ENCODE data around the gene WSB1.
"Not testable (repeated sequence)": the region's sequence is repeated elsewhere in the genome, so short reads cannot be mapped to it uniquely, and the experiment has no call there.

Gene WSB1

GRCh38 chr17:27247958-27248342 is 46.0 kb upstream of the WSB1 start:
- no peak for DNase-seq
- Histone ChIP-seq H3K4me1 (ENCODE audit: control extremely low read depth in 1 of 4, control insufficient read depth in 4 of 4, insufficient read depth in 4 of 4, low read length in 3 of 4) (peaks cover 2 to 26% (median 17%) of the 10 kb centered on the region in 4 experiments), H3K27ac (ENCODE audit: insufficient read depth in 1 of 2, low read depth in 1 of 2, low read length in 2 of 2, poor library complexity in 1 of 2, severe bottlenecking in 2 of 2) (no peak overlapping the region), H3K36me3 (ENCODE audit: control insufficient read depth in 4 of 4, insufficient read depth in 4 of 4, low read length in 3 of 4) (no peaks in the 10 kb centered on the region), H3K27me3 (replicated peaks in 2 of 5; ENCODE audit: control insufficient read depth in 4 of 5, insufficient read depth in 5 of 5, low read length in 4 of 5) (no peaks in the 10 kb centered on the region), H3K4me3 (ENCODE audit: control insufficient read depth in 1 of 7, extremely low read depth in 1 of 7, insufficient read depth in 4 of 7, low read depth in 2 of 7, low read length in 6 of 7) (no peak overlapping the region), H3K9me3 (ENCODE audit: control extremely low read depth in 1 of 5, control insufficient read depth in 4 of 5, insufficient read depth in 2 of 5, low read depth in 1 of 5, low read length in 4 of 5) (no peaks in the 10 kb centered on the region)
- POLR2A ChIA-PET: no interaction called here
- CTCF ChIA-PET: no interaction called here
- 80% methylated on average over 1 of the region's 3 CpGs for WGBS (ENCODE audit: insufficient coverage)

- H3K4me3 ChIP-seq (ENCODE audit: control insufficient read depth in 1 of 7, extremely low read depth in 1 of 7, insufficient read depth in 4 of 7, low read depth in 2 of 7, low read length in 6 of 7); H3K36me3 ChIP-seq (ENCODE audit: control insufficient read depth in 4 of 4, insufficient read depth in 4 of 4, low read length in 3 of 4); H3K27ac ChIP-seq (ENCODE audit: insufficient read depth in 1 of 2, low read depth in 1 of 2, low read length in 2 of 2, poor library complexity in 1 of 2, severe bottlenecking in 2 of 2); DNase-seq; H3K9me3 ChIP-seq (ENCODE audit: control extremely low read depth in 1 of 5, control insufficient read depth in 4 of 5, insufficient read depth in 2 of 5, low read depth in 1 of 5, low read length in 4 of 5); POLR2A ChIA-PET; H3K27me3 ChIP-seq (replicated peaks in 2 of 5; ENCODE audit: control insufficient read depth in 4 of 5, insufficient read depth in 5 of 5, low read length in 4 of 5); H3K4me1 ChIP-seq (ENCODE audit: control extremely low read depth in 1 of 4, control insufficient read depth in 4 of 4, insufficient read depth in 4 of 4, low read length in 3 of 4): not testable (repeated sequence)
- CTCF ChIA-PET: interaction anchor here (1.1 to 2.1 kb wide), 2 partner anchors 11 to 400 kb away, joined by 3 to 5 read pairs; no protein-coding TSS in a partner anchor
- WGBS (ENCODE audit: insufficient coverage): no CpG with 5 or more reads among the region's 1 CpG
Measured at GRCh38 chr17:27250791-27251190, 43.1 kb upstream of the WSB1 start.

GRCh38 chr17:27254802-27255201 is 39.1 kb upstream of the WSB1 start:
- 100% methylated on average over 1 of the region's 4 CpGs for WGBS (ENCODE audit: insufficient coverage)
- H3K4me3 ChIP-seq (ENCODE audit: control insufficient read depth in 1 of 7, extremely low read depth in 1 of 7, insufficient read depth in 4 of 7, low read depth in 2 of 7, low read length in 6 of 7); POLR2A ChIA-PET; H3K27me3 ChIP-seq (replicated peaks in 2 of 5; ENCODE audit: control insufficient read depth in 4 of 5, insufficient read depth in 5 of 5, low read length in 4 of 5); H3K9me3 ChIP-seq (ENCODE audit: control extremely low read depth in 1 of 5, control insufficient read depth in 4 of 5, insufficient read depth in 2 of 5, low read depth in 1 of 5, low read length in 4 of 5); CTCF ChIA-PET; H3K36me3 ChIP-seq (ENCODE audit: control insufficient read depth in 4 of 4, insufficient read depth in 4 of 4, low read length in 3 of 4); DNase-seq; H3K4me1 ChIP-seq (ENCODE audit: control extremely low read depth in 1 of 4, control insufficient read depth in 4 of 4, insufficient read depth in 4 of 4, low read length in 3 of 4); H3K27ac ChIP-seq (ENCODE audit: insufficient read depth in 1 of 2, low read depth in 1 of 2, low read length in 2 of 2, poor library complexity in 1 of 2, severe bottlenecking in 2 of 2): not testable (repeated sequence)

- POLR2A ChIA-PET: no interaction called here
- H3K27me3 ChIP-seq (replicated peaks in 2 of 5; ENCODE audit: control insufficient read depth in 4 of 5, insufficient read depth in 5 of 5, low read length in 4 of 5): no peaks in the 10 kb centered on the region
- CTCF ChIA-PET: interaction anchor here (1.0 kb wide), 1 partner anchor 20 kb away, joined by 4 read pairs; no protein-coding TSS in a partner anchor
- no peak overlapping the region for H3K4me3 ChIP-seq (ENCODE audit: control insufficient read depth in 1 of 7, extremely low read depth in 1 of 7, insufficient read depth in 4 of 7, low read depth in 2 of 7, low read length in 6 of 7)
- H3K4me1 ChIP-seq (ENCODE audit: control extremely low read depth in 1 of 4, control insufficient read depth in 4 of 4, insufficient read depth in 4 of 4, low read length in 3 of 4): no peaks in the 10 kb centered on the region
- no peak overlapping the region for H3K27ac ChIP-seq (ENCODE audit: insufficient read depth in 1 of 2, low read depth in 1 of 2, low read length in 2 of 2, poor library complexity in 1 of 2, severe bottlenecking in 2 of 2)
- no peak for DNase-seq
- WGBS (ENCODE audit: insufficient coverage): 96% methylated on average over 5 of the region's 5 CpGs
- no peaks in the 10 kb centered on the region for H3K36me3 ChIP-seq (ENCODE audit: control insufficient read depth in 4 of 4, insufficient read depth in 4 of 4, low read length in 3 of 4)
- H3K9me3 ChIP-seq (ENCODE audit: control extremely low read depth in 1 of 5, control insufficient read depth in 4 of 5, insufficient read depth in 2 of 5, low read depth in 1 of 5, low read length in 4 of 5): no peaks in the 10 kb centered on the region
Measured at GRCh38 chr17:27256225-27257030, 37.5 kb upstream of the WSB1 start.

DNA sequence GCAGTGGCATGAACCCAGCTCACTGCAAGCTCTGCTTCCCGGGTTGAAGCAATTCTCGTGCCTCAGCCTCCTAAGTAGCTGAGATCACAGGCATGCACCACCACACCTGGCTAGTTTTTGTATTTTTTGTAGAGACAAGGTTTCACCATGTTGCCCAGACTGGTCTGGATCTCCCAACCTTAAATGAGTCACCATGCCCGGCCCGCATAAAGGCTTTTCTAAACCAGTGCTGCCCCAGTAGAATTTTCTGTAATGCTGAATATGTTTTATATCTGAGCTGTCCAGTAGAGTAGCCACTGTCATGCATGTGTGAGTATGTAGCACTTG is 36.9 kb upstream of the WSB1 start:
- H3K9me3 ChIP-seq (ENCODE audit: control extremely low read depth in 1 of 5, control insufficient read depth in 4 of 5, insufficient read depth in 2 of 5, low read depth in 1 of 5, low read length in 4 of 5): no peaks in the 10 kb centered on the region
- DNase-seq: no peak
- ChIA-PET CTCF (no interaction called here), POLR2A (no interaction called here)
- H3K4me3 ChIP-seq (ENCODE audit: control insufficient read depth in 1 of 7, extremely low read depth in 1 of 7, insufficient read depth in 4 of 7, low read depth in 2 of 7, low read length in 6 of 7): no peak overlapping the region
- H3K27me3 ChIP-seq (replicated peaks in 2 of 5; ENCODE audit: control insufficient read depth in 4 of 5, insufficient read depth in 5 of 5, low read length in 4 of 5): no peaks in the 10 kb centered on the region
- no peaks in the 10 kb centered on the region for H3K36me3 ChIP-seq (ENCODE audit: control insufficient read depth in 4 of 4, insufficient read depth in 4 of 4, low read length in 3 of 4)
- WGBS (ENCODE audit: insufficient coverage): 94% methylated on average over 4 of the region's 4 CpGs
- no peaks in the 10 kb centered on the region for H3K4me1 ChIP-seq (ENCODE audit: control extremely low read depth in 1 of 4, control insufficient read depth in 4 of 4, insufficient read depth in 4 of 4, low read length in 3 of 4)
- H3K27ac ChIP-seq (ENCODE audit: insufficient read depth in 1 of 2, low read depth in 1 of 2, low read length in 2 of 2, poor library complexity in 1 of 2, severe bottlenecking in 2 of 2): no peak overlapping the region

DNA sequence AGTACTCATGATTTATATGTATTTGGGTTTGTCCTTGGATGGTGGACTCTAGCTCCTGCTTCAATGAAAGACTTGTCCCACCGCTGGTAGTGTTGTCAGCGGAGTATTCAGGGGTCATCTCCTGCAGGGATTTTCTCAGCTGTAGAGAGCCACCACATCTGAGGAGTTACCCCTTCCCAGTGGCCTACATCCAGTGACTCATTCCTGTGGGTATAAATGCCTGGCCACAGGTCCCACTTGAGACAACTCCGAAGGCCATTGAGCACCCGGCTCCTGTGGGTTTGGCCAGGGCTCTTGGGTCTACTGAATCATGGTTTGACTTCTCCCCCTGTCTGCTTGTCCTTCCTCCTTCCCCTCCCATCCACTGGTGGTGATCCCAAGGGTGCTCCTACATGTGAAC is 34.6 kb upstream of the WSB1 start:
- ChIA-PET POLR2A (interaction anchor here (1.0 kb wide), 1 partner anchor 12 kb away, joined by 3 read pairs; no protein-coding TSS in a partner anchor), CTCF (interaction anchor here (1.2 to 2.0 kb wide), 3 partner anchors 9 to 70 kb away, joined by 3 to 5 read pairs (median 3); no protein-coding TSS in a partner anchor)
- Histone ChIP-seq H3K4me3 (ENCODE audit: control insufficient read depth in 1 of 7, extremely low read depth in 1 of 7, insufficient read depth in 4 of 7, low read depth in 2 of 7, low read length in 6 of 7) (no peak overlapping the region), H3K9me3 (ENCODE audit: control extremely low read depth in 1 of 5, control insufficient read depth in 4 of 5, insufficient read depth in 2 of 5, low read depth in 1 of 5, low read length in 4 of 5) (no peaks in the 10 kb centered on the region), H3K27me3 (replicated peaks in 2 of 5; ENCODE audit: control insufficient read depth in 4 of 5, insufficient read depth in 5 of 5, low read length in 4 of 5) (no peaks in the 10 kb centered on the region), H3K4me1 (ENCODE audit: control extremely low read depth in 1 of 4, control insufficient read depth in 4 of 4, insufficient read depth in 4 of 4, low read length in 3 of 4) (no peaks in the 10 kb centered on the region), H3K36me3 (ENCODE audit: control insufficient read depth in 4 of 4, insufficient read depth in 4 of 4, low read length in 3 of 4) (no peaks in the 10 kb centered on the region), H3K27ac (ENCODE audit: insufficient read depth in 1 of 2, low read depth in 1 of 2, low read length in 2 of 2, poor library complexity in 1 of 2, severe bottlenecking in 2 of 2) (no peak overlapping the region)
- DNase-seq: no peak
- 98% methylated on average over 4 of the region's 4 CpGs for WGBS (ENCODE audit: insufficient coverage)

DNA sequence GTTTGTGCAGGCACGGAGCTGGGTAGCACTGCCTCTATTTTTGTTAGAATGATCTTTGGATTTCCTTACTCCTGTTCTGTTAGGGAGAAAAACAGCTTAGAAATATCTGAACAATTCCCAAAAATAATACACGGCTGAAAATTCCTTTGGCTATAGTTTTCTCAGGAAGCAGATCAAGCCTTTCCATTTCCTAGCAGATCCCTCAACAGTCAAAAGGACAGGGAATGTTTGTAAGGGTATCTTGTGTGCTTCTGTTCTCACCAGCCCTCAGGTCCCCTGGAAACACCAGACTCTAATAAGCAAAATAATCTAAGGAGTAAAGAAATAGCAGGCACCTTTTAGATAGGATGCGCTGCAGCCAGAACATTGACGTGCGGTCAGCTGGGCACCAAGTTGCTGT is 30.5 kb upstream of the WSB1 start:
- Histone ChIP-seq H3K36me3 (ENCODE audit: control insufficient read depth in 4 of 4, insufficient read depth in 4 of 4, low read length in 3 of 4) (no peaks in the 10 kb centered on the region), H3K9me3 (ENCODE audit: control extremely low read depth in 1 of 5, control insufficient read depth in 4 of 5, insufficient read depth in 2 of 5, low read depth in 1 of 5, low read length in 4 of 5) (no peaks in the 10 kb centered on the region), H3K27me3 (replicated peaks in 2 of 5; ENCODE audit: control insufficient read depth in 4 of 5, insufficient read depth in 5 of 5, low read length in 4 of 5) (no peaks in the 10 kb centered on the region), H3K4me1 (ENCODE audit: control extremely low read depth in 1 of 4, control insufficient read depth in 4 of 4, insufficient read depth in 4 of 4, low read length in 3 of 4) (no peaks in the 10 kb centered on the region), H3K4me3 (ENCODE audit: control insufficient read depth in 1 of 7, extremely low read depth in 1 of 7, insufficient read depth in 4 of 7, low read depth in 2 of 7, low read length in 6 of 7) (no peak overlapping the region), H3K27ac (ENCODE audit: insufficient read depth in 1 of 2, low read depth in 1 of 2, low read length in 2 of 2, poor library complexity in 1 of 2, severe bottlenecking in 2 of 2) (no peak overlapping the region)
- ChIA-PET POLR2A (interaction anchor here (0.8 to 1.1 kb wide), 2 partner anchors 31 to 32 kb away, joined by 3 read pairs; partner anchors contain the start of gene WSB1), CTCF (interaction anchor here (3.1 kb wide), 1 partner anchor 27 kb away, joined by 11 read pairs; no protein-coding TSS in a partner anchor)
- DNase-seq: no peak
- WGBS (ENCODE audit: insufficient coverage): 100% methylated on average over 3 of the region's 5 CpGs
